Stimulated activated CD4-positive, alpha-beta T cell treated with anti-CD3 and anti-CD28 coated beads, Interleukin-1b, Interleukin-23, amount 100 ng/mL, for 4 hours (primary cell): ENCODE measurements around the gene ADGRG4.
"Not testable (repeated sequence)": the region's sequence is repeated elsewhere in the genome, so short reads cannot be mapped to it uniquely, and the experiment has no call there.

Experiments used
- DNase-seq, 2 donors: peaks; one replicate each; pipeline ENCODE4 v3.0.0-alpha.2; 2020; ENCODE audit warnings: low read depth in 2 of 2

ADGRG4 gene

GRCh38 chrX:136387951-136388502 lies 87.3 kb downstream of the ADGRG4 start:
- no peak for DNase-seq

- DNase-seq: no peak
Observed at GRCh38 chrX:136390921-136391320, 90.2 kb downstream of the ADGRG4 start.

GRCh38 chrX:136395271-136395670 lies 94.5 kb downstream of the ADGRG4 start:
- DNase-seq: no peak

GRCh38 chrX:136397001-136397400 lies 96.2 kb downstream of the ADGRG4 start:
- no peak for DNase-seq

DNA sequence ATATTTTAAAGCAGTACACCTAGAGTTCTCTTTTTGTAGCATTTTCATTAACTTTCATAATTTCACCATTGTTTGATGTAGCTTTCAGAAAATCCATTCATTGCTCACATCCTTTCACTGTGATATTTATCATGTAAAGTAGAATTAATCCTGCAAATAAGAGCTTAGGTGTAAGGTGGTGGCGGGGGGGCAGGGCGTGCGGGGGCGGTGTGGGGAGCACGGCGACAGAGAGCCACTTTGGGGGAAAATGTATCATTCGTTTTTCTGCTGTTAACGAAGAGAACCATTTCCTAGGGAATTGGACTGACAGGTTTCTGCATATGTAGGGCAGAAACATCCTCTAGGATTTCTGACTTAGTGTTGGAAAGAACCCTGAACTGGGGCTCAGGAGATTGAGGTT lies 104.4 kb downstream of the ADGRG4 start:
- DNase-seq: no peak

GRCh38 chrX:136417806-136418205 lies 117.0 kb downstream of the ADGRG4 start:
- DNase-seq: no peak

DNA sequence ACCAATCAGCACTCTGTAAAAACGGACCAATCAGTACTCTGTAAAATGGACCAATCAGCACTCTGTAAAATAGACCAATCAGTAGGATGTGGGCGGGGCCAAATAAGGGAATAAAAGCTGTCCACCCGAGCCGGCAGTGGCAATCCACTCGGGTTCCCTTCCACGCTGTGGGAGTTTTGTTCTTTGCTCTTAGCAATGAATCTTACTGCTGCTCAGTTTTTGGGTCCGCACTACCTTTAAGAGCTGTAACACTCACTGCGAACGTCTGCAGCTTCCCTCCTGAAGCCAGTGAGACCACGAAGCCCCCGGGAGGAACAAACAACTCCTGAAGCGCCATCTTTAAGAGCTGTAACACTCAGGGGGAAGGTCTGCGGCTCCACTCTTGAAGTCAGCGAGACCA lies 120.6 kb downstream of the ADGRG4 start:
- no peak for DNase-seq

GRCh38 chrX:136423724-136424123 lies 123.0 kb downstream of the ADGRG4 start:
- DNase-seq: no peak

DNA sequence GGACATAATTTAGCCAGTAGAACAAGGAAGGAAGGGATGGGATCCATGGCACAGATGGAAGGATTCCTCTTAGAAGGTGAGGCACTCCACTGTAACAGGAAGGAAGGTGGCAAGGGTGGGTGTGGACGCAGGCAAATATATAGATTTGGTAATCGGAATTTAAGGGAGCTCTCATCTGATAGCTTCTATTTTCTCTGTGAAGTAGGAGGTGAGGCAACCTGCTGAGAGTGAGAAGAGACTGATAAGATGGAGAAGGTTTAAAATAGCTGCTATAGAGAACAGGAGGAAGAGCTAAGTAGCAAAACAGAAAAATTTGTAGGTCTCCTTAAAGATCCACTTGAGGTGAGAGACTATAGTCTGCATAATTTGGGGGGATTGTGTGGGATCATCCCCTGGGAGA lies 125.2 kb downstream of the ADGRG4 start:
- no peak for DNase-seq

DNA sequence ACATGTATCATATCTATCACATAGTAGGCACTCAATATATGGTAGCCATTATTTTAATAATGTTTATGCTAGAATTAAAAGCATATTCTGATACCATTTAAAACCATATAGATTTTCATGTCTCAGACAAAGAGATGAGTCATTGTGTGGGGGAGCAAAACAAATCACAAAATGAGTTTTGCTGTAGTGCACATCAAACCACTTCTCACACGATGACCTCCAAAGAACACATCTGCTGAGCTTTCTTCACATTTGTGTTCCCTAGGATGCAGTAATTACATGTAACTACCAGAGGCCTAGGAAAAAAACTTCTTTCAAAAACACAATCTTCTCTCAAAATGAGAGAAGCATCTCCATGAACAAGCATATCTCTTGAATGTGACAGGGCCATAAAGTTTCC lies 130.9 kb downstream of the ADGRG4 start:
- no peak for DNase-seq

- DNase-seq: no peak
Observed at GRCh38 chrX:136437774-136438173, 137.0 kb downstream of the ADGRG4 start.

DNA sequence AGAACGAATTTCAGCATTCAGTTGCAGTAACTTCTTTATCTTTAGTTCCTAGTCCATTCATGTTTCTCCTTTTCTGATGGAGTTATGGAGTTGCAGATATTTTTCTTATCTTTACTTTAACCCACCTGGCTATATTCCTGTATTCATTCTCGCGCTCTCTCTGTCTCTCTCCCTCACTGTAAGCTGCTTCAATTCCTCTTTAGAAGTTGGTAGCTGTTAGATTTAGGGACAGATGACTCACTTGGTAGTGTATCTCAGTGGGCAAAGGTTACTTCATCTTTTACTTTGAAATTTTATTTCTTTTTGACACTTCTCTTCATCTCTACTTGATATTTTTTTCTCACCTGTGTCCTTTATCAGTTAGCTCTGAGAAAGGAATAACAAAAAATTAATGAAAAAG lies 137.4 kb downstream of the ADGRG4 start:
- no peak for DNase-seq

DNA sequence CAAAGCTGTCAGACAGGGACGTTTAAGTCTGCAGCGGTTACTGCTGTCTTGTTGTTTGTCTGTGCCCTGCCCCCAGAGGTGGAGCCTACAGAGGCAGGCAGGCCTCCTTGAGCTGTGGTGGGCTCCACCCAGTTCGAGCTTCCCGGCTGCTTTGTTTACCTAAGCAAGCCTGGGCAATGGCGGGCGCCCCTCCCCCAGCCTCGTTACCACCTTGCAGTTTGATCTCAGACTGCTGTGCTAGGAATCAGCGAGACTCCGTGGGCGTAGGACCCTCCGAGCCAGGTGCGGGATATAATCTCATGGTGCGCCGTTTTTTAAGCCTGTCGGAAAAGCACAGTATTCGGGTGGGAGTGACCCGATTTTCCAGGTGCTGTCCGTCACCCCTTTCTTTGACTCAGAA lies 144.9 kb downstream of the ADGRG4 start:
- not testable (repeated sequence) for DNase-seq

GRCh38 chrX:136446208-136446607 lies 145.4 kb downstream of the ADGRG4 start:
- DNase-seq: no peak

DNA sequence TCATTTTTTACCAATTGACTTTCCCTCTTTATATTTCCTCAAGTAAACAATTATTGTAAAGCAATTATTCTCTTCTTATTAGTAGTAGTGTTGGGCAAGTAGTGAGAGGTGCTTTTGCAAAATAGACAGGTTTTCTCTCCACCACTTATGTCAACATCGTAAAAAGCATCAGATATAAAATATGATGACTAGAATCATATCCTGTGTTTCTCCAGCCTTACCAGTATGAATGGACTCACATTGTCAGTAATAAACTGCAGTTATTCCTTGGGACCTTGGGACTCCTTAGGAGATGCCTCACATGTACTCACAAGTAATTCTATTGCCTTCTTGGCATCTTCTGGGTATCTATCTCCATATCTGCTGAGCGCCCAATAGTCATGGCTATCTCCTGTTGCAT lies 146.5 kb downstream of the ADGRG4 start:
- no peak for DNase-seq

DNA sequence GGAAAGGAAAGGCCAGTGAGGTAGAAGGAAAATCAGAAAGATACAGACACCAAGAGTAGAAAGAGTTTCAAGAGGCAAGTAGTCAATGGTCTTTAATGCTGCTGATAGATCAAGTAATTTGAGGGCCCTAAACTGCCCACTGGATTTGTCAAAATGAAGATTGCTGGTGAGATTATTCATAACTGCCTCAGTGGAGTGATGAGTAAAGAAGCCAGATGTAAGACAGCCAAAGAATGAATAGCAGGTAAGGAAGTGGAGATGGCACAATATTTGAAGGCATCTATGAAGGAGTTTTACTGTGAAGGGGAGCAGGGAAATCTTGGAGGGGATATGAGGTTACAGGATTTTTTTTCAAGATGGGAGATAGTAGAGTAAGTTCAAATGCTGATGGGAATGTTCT lies 147.2 kb downstream of the ADGRG4 start:
- no peak for DNase-seq

DNA sequence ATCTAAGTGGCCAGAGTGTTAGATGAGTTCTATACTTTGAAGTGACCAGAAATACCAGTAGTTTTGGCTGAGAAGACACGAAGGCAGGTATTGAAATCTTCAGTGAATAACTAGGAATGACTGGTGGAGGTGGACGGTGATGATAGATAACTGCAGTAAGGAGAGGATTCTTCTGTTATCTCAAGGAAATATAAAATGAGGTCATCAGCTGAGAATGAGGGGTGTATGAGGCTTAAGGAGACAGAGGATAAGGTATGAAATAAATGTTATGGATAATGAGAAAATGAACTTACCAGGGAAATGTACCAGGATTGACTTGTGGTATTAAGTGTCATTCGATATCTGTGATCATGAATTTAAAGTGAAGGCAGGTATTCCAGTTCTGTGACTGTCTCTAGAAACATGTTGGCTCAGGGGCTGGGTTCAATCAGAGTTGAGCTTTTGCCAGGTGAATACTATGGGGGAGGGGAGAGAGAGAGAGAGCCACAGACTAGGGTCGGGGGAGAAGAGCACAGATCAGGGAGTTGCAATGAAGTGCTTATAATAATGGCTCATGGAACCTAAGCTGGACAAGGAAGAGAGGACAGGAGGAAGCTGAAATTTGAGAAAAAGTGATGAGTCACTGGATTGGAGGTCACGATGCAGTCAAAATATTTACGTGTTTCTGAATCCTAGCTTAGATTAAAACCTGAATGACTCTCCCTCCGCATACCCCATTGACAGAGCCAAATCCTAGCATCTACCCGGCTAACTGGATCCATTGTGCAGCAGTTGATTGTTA lies 149.5 kb downstream of the ADGRG4 start:
- no peak for DNase-seq

DNA sequence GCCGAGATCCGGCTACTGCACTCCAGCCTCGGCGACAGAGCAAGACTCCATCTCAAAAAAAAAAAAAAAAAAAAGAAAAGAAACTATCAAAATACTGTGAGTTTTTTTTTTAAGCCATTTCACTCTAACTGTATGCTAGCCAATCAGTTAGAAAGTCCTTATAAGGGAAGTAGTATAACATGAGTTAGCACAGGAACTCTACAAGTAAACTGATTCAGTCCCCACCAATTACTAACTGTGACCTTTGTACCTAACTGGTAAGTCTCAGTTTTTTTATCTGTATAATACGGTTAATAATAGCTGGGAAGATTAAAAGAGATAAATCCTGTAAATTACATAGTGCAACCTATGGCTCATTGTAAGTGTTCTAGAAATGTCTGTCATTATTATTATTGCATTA lies 151.9 kb downstream of the ADGRG4 start:
- no peak for DNase-seq

DNA sequence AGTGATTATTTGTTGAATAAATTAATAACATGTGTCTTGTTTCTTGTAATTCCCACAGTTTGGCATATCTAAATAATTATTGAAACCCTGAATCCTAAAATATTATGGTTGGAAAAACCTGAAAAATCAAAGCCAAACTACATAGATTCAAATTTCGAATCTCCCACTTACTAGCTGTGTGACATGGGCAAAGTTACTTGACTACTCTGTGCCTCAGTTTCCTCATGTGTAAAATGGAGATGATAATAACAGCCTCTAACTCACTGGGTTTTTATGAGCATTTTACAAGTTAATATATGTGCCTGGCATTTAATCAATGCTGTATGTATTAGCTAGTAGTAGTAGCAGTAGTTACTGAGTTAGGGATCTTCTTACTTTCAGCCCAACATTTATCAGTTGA lies 152.4 kb downstream of the ADGRG4 start:
- DNase-seq: no peak

DNA sequence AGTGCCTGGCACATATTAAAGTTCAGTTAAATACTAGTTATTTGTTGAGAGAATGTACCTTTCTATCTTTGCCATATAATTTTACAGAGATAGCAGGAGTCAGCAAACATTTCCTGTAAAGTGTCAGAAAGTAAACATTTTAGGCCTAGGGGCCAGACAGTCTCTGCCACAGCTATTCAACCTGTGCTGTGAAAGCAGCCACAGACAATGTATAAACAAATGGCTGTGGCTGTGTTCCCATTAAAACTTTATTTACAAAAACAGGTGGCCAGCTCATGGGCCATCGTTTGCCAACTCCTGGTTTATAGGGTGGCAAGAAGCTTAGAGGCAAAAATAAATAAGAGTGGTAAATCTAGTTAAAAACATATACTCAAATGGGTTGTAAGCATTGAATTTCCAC lies 153.0 kb downstream of the ADGRG4 start:
- no peak for DNase-seq

DNA sequence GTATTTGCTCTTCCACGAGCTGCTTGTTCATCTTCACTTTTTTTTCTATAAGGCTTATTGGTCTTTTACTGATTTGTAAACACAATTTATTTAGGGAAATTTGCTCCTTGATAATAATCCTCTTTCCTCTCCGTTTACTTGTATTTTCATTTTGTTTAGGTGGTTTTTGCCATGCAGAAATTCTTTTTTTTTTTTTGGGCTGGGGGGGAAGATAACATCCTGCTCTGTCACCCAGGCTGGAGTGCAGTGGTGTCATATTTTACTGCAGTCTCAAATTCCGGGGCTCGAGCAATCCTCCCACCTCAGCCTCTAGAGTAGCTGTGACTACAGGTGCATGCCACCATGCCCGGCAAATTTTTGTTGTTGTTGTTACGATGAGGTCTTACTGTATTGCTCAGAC lies 155.4 kb downstream of the ADGRG4 start:
- no peak for DNase-seq

- no peak for DNase-seq
Observed at GRCh38 chrX:136457303-136457917, 156.6 kb downstream of the ADGRG4 start.

- DNase-seq: no peak
Observed at GRCh38 chrX:136464589-136464988, 163.8 kb downstream of the ADGRG4 start.
